ENCODE measurements around the gene CLCN2.

The CLCN2 gene

DNA sequence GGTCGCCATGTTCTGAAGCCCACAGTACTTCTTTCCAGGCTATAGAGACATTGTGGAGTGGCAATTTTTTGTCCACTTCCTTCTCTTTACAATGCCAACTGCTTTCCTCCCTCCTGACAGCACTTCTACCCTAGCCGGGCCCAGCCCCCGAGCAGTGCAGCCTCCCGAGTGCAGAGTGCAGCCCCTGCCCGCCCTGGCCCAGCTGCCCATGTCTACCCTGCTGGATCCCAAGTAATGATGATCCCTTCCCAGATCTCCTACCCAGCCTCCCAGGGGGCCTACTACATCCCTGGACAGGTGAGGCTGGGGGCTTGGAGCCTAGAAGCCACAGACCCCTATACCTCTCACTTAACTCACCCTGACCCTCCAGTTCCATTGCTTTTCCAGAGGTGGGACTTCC is 44.2 kb downstream of the CLCN2 start:
- no peak for DNase-seq (ENCODE audit: low read depth)
- TF ChIP-seq, protein P1, sequence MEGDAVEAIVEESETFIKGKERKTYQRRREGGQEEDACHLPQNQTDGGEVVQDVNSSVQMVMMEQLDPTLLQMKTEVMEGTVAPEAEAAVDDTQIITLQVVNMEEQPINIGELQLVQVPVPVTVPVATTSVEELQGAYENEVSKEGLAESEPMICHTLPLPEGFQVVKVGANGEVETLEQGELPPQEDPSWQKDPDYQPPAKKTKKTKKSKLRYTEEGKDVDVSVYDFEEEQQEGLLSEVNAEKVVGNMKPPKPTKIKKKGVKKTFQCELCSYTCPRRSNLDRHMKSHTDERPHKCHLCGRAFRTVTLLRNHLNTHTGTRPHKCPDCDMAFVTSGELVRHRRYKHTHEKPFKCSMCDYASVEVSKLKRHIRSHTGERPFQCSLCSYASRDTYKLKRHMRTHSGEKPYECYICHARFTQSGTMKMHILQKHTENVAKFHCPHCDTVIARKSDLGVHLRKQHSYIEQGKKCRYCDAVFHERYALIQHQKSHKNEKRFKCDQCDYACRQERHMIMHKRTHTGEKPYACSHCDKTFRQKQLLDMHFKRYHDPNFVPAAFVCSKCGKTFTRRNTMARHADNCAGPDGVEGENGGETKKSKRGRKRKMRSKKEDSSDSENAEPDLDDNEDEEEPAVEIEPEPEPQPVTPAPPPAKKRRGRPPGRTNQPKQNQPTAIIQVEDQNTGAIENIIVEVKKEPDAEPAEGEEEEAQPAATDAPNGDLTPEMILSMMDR (IDR thresholded peaks at IDR 0.05; ENCODE audit: low read depth, low read length, missing control alignments) = no peak
- peak overlapping the region; percentile 93 for H3K4me3 ChIP-seq (ENCODE audit: low read depth, low read length)
- in situ Hi-C loops (cut with HindIII; ENCODE audit: low sequenced_read_pairs) = no loop called here

DNA sequence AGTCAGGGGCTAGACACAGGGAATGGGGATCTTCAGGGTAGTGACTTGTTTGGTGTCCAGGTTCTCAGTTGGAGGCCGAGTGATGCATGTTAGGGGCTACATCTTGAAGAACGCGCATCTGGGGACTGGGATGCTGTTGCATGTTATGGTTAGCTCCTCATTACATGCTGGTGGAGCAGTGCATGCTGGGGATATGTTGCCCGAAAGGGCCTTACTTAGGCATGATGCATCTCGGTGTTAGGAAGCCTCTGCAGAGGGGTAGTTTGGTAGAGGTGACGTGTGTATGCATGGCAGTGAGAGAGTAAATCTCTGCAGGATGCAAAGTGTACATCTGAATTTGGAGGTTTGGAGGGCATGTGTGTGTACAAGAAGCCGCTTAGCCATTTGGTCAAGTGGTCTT is 44.6 kb downstream of the CLCN2 start:
- TF ChIP-seq, protein P1 (IDR thresholded peaks at IDR 0.05; ENCODE audit: low read depth, low read length, missing control alignments) = no peak
- no peak for DNase-seq (ENCODE audit: low read depth)
- peak overlapping the region; percentile 93 for H3K4me3 ChIP-seq (ENCODE audit: low read depth, low read length)
- in situ Hi-C loops (cut with HindIII; ENCODE audit: low sequenced_read_pairs) = no loop called here

DNA sequence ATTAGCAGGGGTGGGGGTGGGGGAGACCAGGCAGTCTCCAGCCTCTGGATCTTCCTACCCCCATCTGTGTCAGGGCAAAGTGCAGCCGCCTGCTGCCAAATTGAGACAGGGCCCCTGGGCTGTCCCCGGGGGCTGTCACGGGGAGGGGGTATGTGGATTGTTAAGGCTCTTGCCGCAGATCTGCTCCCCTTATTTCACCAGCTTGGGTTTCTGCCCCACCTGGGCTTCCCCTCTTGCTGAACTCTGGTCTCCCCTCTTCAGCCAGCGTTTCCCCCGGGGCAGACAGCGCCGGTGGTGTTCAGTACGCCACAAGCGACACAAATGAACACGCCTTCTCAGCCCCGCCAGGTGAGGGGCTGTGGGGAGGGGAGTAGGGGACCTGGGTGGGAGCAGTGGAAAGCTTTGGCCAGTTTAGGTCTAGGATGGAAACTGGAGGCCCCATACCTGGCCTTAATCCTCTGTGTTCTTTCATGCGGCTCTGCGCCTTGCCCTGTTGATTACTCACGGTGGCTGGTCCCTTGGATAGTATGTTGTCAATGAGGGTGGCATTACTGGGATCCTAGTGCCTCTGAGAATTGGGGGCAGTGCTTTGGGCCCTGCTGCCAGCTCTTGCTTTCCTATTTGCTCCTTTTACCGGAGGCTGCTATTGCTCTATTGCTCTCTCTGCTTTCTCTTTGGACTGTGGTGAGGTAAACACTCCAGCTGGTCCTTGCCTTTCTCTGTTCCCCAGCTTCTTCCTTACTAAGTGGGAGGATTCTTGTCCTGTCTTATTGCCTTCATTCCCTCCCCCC is 45.3 kb downstream of the CLCN2 start:
- in situ Hi-C loops (cut with HindIII; ENCODE audit: low sequenced_read_pairs) = no loop called here
- H3K4me3 ChIP-seq (ENCODE audit: low read depth, low read length) = peak overlapping the region; percentile 93
- TF ChIP-seq, protein P1 (IDR thresholded peaks at IDR 0.05; ENCODE audit: low read depth, low read length, missing control alignments) = no peak
- no peak for DNase-seq (ENCODE audit: low read depth)

DNA sequence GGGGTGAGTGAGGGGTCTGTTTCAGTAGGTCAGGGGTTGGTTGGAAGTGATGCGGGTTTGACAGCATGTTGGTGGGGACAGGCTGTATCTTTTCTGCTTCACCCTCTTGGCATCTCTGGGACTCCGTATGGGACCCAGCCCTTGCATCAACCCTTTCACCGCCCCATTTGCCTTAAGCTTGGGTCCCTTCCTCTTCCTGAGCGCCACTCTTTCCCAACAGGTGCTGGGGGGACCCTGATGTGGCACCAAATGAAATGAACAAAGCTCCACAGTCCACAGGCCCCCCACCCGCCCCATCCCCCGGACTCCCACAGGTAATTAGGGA is 45.9 kb downstream of the CLCN2 start:
- TF ChIP-seq, protein P1 (IDR thresholded peaks at IDR 0.05; ENCODE audit: low read depth, low read length, missing control alignments) = no peak
- in situ Hi-C loops (cut with HindIII; ENCODE audit: low sequenced_read_pairs) = no loop called here
- DNase-seq (ENCODE audit: low read depth) = no peak
- H3K4me3 ChIP-seq (ENCODE audit: low read depth, low read length) = peak overlapping the region; percentile 93

DNA sequence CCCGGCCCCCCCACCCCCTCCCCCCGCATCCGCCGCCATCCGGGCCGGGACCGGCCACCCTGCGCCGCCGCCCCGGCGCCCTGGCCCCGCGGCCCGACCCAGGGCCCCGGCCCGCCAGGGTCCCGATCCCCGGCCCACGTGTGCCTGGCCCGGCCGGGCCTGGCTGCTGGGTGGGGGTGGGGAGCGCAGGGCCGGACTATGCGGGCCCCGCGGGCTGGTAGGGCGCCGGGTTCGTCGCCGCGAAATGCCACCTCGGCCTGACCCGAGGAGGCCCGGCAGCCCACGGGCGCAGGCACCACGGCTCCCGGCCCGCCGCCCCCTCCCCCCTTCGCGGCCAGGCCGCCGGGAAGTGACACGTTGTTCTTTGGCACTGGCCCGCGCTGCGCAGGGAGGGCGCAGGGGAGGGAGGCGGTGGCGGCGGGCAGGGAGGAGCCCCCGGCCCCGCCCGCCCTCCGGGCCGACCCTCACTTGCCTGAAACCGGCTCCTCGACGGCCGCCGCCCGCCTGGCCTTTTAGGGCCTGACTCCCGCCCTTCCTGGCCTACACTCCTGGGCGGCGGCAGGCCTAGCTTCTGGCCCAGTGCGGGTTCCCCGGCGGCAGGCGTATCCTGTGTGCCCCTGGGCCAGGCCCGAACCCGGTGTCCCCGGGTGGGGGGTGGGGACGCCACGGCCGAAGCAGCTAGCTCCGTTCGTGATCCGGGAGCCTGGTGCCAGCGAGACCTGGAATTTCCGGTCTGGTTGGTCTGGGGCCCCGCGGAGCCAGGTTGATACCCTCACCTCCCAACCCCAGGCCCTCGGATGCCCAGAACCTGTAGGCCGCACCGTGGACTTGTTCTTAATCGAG is 46.5 kb downstream of the CLCN2 start:
- peak overlapping the region; percentile 93 for H3K4me3 ChIP-seq (ENCODE audit: low read depth, low read length)
- in situ Hi-C loops (cut with HindIII; ENCODE audit: low sequenced_read_pairs) = no loop called here
- no peak for DNase-seq (ENCODE audit: low read depth)
- TF ChIP-seq, protein P1 (IDR thresholded peaks at IDR 0.05; ENCODE audit: low read depth, low read length, missing control alignments) = no peak

DNA sequence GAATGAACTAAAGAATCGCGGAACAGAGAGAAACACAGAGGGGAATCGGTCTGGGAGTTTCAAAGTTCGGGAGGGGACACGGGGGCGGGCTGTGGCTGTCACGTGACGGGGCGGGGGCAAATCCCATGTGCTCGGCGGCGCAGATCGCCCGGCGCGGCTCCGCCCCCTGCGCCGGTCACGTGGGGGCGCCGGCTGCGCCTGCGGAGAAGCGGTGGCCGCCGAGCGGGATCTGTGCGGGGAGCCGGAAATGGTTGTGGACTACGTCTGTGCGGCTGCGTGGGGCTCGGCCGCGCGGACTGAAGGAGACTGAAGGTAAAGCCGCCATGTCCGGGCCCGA is 47.1 kb downstream of the CLCN2 start, which contains the start of gene EIF4G1:
EIF4G1 (plus strand) TSS at position 244 of the 337 bp plus-strand sequence. CDS start 1,191 bp downstream, outside the sequence.
- in situ Hi-C loops (cut with HindIII; ENCODE audit: low sequenced_read_pairs) = no loop called here
- H3K4me3 ChIP-seq (ENCODE audit: low read depth, low read length) = peak within 1 kb of the TSS; percentile 93
- TF ChIP-seq, protein P1 (IDR thresholded peaks at IDR 0.05; ENCODE audit: low read depth, low read length, missing control alignments) = no peak
- DNase-seq (ENCODE audit: low read depth) = peak; percentile 85
